Measurements from ENCODE around the gene NAGLU. TPM values are rescaled to one million over a fixed set of nuclear protein-coding genes. Genes with fewer than 3 reads are reported as not detected.

The NAGLU gene
- total and polyA plus RNA-seq, 2 of the 13 experiments (the other 11 are each of a cell fraction or from before 2014, with no cell fraction given) = 28.2 to 40.1 TPM

- TF ChIP-seq ZNF781 (CRISPR knock-in tag; IDR thresholded peaks at IDR 0.05; ENCODE audit: borderline replicate concordance, not compliant biosample characterization) = no peak
- TF ChIP-seq IKZF1 (IDR thresholded peaks at IDR 0.05) = no peak
- TF ChIP-seq ZNF678 (CRISPR knock-in tag; IDR thresholded peaks at IDR 0.05) = no peak
- TF ChIP-seq MXD3 (CRISPR knock-in tag; IDR thresholded peaks at IDR 0.05) = peak; percentile 32; the same call in 1 of the 2 replicates
- TF ChIP-seq ZBTB7A (CRISPR knock-in tag; IDR thresholded peaks at IDR 0.05) = no peak
- peak; percentile 32; the same call in 1 of the 2 replicates for TF ChIP-seq MYPOP (CRISPR knock-in tag; IDR thresholded peaks at IDR 0.05)
- no peak for TF ChIP-seq ZNF530 (CRISPR knock-in tag; IDR thresholded peaks at IDR 0.05; ENCODE audit: low read depth)
- TF ChIP-seq ZNF281 (CRISPR knock-in tag; IDR thresholded peaks at IDR 0.05; ENCODE audit: borderline replicate concordance) = peak; percentile 60; the same call in 1 of the 2 replicates
- TF ChIP-seq ZSCAN22 (CRISPR knock-in tag; IDR thresholded peaks at IDR 0.05) = no peak
- no peak for TF ChIP-seq CBX2 (IDR thresholded peaks at IDR 0.05; ENCODE audit: low read depth, low read length)
- no peak for TF ChIP-seq CBX2 (CRISPR knock-in tag; IDR thresholded peaks at IDR 0.05; ENCODE audit: low read depth)
- no peak for TF ChIP-seq CENPX (CRISPR knock-in tag; IDR thresholded peaks at IDR 0.05)
- peak; percentile 70 for TF ChIP-seq RXRA (CRISPR knock-in tag; IDR thresholded peaks at IDR 0.05)
- 0 out of 2 replicates have a peak, but pooled peaks have one; percentile 58 for TF ChIP-seq ZNF124 (CRISPR knock-in tag; IDR thresholded peaks at IDR 0.05)
- peak; percentile 68 for TF ChIP-seq ELF3 (CRISPR knock-in tag; IDR thresholded peaks at IDR 0.05)
- no peak for TF ChIP-seq ZNF235 (CRISPR knock-in tag; IDR thresholded peaks at IDR 0.05; ENCODE audit: borderline replicate concordance)
- TF ChIP-seq ZNF280B (CRISPR knock-in tag; IDR thresholded peaks at IDR 0.05; ENCODE audit: borderline replicate concordance) = peak; percentile 45; the same call in 1 of the 2 replicates
- TF ChIP-seq HMG20A (CRISPR knock-in tag; IDR thresholded peaks at IDR 0.05; ENCODE audit: borderline replicate concordance) = 0 out of 2 replicates have a peak, but pooled peaks have one; percentile 28
- no peak for TF ChIP-seq KLF13 (CRISPR knock-in tag; IDR thresholded peaks at IDR 0.05)
- no peak for TF ChIP-seq ZNF441 (CRISPR knock-in tag; IDR thresholded peaks at IDR 0.05; ENCODE audit: borderline replicate concordance)
- TF ChIP-seq ZMYM3 (CRISPR knock-in tag; IDR thresholded peaks at IDR 0.05) = peak; percentile 17; the same call in 1 of the 2 replicates
- TF ChIP-seq ZXDC (CRISPR knock-in tag; IDR thresholded peaks at IDR 0.05) = no peak
- TF ChIP-seq AGO2 (optimal IDR thresholded peaks at IDR 0.05; ENCODE audit: low read depth, low read length) = no peak
These were observed 18.5 kb upstream of the NAGLU start (continued) for GRCh38 chr17:42517516-42517915.

Measured in HepG2 (cell line).